ENCODE data around the gene ZNF593OS.

ZNF593OS gene

DNA sequence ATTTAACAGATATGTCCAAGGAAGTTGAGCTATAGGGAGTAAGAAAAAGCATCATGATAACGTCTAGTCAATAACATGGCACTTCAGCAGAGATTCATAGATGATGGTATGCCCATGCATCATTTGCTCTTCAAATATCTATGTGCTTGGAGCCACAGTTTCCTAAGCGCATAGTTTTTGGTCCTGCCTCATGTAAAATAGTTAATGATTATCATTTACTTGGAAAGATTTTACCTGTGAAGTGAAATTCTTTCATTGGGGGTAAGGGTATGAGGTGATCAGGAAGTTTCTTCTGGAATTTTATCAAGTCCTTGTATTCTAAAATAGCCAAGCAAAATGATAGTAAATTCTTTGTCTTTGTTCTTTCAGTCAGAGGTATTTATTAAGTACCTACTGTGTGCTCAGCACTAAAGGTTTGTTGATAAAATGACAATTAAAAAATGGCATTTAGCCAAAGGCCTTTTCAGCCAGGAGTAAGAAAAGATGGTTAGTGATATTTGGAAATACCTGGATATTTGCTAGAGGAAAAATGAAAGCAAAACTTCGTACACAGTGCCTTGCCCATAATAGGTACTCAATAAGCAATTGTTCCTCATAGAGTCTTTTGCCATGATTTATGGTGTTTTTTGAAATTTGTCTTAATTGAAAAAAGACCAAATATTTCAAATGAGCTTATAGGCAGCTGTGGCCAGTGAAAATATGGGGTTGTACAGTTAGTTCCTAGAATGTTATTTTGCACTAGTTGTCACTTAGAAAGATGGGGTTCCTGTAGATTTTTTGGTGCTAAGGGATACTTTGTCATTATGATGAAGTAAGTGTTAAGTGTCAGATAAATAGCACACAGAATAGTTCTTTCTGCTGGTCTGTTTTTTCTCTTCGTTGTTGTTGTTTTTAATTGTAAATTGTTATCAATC is 47.0 kb downstream of the ZNF593OS start:
- peaks cover 25% of the 10 kb centered on the region for H3K36me3 ChIP-seq (ENCODE audit: insufficient read depth, low read length)
- H3K4me3 ChIP-seq (ENCODE audit: low read depth, low read length, poor library complexity, severe bottlenecking) = no peak overlapping the region
- H3K9me2 ChIP-seq (ENCODE audit: low read depth, low read length) = no peaks in the 10 kb centered on the region
- no peaks in the 10 kb centered on the region for H3K27me3 ChIP-seq (ENCODE audit: insufficient read depth, low read length)
- H3K79me2 ChIP-seq (ENCODE audit: insufficient read depth, low read length) = no peaks in the 10 kb centered on the region
- no peak overlapping the region for H3K4me2 ChIP-seq (ENCODE audit: low read length)
- H3K9ac ChIP-seq (ENCODE audit: low read length) = no peak overlapping the region
- no peak for TF ChIP-seq EZH2 (IDR thresholded peaks at IDR 0.05; ENCODE audit: borderline replicate concordance, low read length)
- TF ChIP-seq, protein P1, sequence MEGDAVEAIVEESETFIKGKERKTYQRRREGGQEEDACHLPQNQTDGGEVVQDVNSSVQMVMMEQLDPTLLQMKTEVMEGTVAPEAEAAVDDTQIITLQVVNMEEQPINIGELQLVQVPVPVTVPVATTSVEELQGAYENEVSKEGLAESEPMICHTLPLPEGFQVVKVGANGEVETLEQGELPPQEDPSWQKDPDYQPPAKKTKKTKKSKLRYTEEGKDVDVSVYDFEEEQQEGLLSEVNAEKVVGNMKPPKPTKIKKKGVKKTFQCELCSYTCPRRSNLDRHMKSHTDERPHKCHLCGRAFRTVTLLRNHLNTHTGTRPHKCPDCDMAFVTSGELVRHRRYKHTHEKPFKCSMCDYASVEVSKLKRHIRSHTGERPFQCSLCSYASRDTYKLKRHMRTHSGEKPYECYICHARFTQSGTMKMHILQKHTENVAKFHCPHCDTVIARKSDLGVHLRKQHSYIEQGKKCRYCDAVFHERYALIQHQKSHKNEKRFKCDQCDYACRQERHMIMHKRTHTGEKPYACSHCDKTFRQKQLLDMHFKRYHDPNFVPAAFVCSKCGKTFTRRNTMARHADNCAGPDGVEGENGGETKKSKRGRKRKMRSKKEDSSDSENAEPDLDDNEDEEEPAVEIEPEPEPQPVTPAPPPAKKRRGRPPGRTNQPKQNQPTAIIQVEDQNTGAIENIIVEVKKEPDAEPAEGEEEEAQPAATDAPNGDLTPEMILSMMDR (IDR thresholded peaks at IDR 0.05; ENCODE audit: low read length) = no peak
- H3K4me1 ChIP-seq (ENCODE audit: insufficient read depth, low read length, severe bottlenecking) = peaks cover 32% of the 10 kb centered on the region
- H4K20me1 ChIP-seq (ENCODE audit: insufficient read depth, low read length) = no peaks in the 10 kb centered on the region
- H3F3A ChIP-seq (ENCODE audit: insufficient read depth, low read length) = no peaks in the 10 kb centered on the region
- no peaks in the 10 kb centered on the region for H3K9me3 ChIP-seq (ENCODE audit: low read length)
- H2AFZ ChIP-seq (ENCODE audit: low read length) = no peak overlapping the region
- H3K27ac ChIP-seq (ENCODE audit: low read depth, low read length, poor library complexity, severe bottlenecking) = no peak overlapping the region

DNA sequence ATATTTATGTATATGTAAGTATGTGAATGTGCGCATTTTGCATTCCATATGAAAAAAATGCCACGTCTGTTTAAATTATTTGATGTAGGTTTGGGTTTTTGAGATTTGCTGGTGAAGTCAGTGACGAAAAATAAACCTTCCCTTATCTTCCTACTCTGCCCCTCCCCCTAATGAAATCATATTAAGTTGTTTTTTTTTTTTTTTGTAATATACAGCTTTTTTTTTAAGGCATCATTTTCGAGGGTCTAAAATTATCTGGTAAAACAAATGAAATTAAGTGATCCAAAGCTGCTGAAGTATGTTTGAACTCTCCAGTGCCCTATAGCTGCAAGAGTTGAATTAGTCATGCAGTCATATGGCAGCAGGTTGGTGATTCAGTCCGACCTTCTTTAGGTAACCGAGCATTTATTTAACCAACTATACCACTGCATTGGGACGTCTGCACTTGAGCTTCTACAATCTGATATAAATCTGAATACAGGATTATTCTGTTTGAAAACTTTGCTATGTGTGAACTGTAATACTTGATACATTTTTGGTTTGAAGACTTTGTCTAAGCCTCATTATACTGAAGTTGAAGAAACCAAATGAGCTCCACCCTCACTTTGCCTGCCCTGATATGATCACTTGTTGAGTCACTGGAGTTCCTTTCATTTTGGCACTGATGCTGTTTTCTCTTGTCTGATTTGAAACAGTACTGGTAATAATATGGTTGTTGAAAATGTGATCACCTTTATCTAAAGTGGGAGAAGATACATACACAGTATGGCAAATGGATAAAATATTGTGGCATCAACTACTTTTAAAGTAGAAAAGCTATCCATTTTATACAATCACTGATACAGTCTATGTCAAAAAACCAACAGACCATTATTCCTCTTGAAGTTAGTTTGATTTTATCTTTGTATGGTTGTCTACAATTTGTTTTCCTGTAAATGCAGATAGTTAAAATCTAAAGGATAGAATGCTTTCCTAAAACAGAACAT is 48.4 kb downstream of the ZNF593OS start:
- Histone ChIP-seq H3K9me3 (ENCODE audit: low read length) (no peaks in the 10 kb centered on the region), H3K4me2 (ENCODE audit: low read length) (no peak overlapping the region), H3K4me3 (ENCODE audit: low read depth, low read length, poor library complexity, severe bottlenecking) (no peak overlapping the region), H4K20me1 (ENCODE audit: insufficient read depth, low read length) (no peaks in the 10 kb centered on the region), H2AFZ (ENCODE audit: low read length) (no peak overlapping the region), H3F3A (ENCODE audit: insufficient read depth, low read length) (no peaks in the 10 kb centered on the region), H3K27ac (ENCODE audit: low read depth, low read length, poor library complexity, severe bottlenecking) (no peak overlapping the region), H3K4me1 (ENCODE audit: insufficient read depth, low read length, severe bottlenecking) (peaks cover 34% of the 10 kb centered on the region), H3K9me2 (ENCODE audit: low read depth, low read length) (no peaks in the 10 kb centered on the region), H3K79me2 (ENCODE audit: insufficient read depth, low read length) (no peaks in the 10 kb centered on the region), H3K36me3 (ENCODE audit: insufficient read depth, low read length) (peaks cover 35% of the 10 kb centered on the region), H3K9ac (ENCODE audit: low read length) (no peak overlapping the region), H3K27me3 (ENCODE audit: insufficient read depth, low read length) (no peaks in the 10 kb centered on the region)
- TF ChIP-seq EZH2 (IDR thresholded peaks at IDR 0.05; ENCODE audit: borderline replicate concordance, low read length) = no peak
- TF ChIP-seq, protein P1 (IDR thresholded peaks at IDR 0.05; ENCODE audit: low read length) = no peak

DNA sequence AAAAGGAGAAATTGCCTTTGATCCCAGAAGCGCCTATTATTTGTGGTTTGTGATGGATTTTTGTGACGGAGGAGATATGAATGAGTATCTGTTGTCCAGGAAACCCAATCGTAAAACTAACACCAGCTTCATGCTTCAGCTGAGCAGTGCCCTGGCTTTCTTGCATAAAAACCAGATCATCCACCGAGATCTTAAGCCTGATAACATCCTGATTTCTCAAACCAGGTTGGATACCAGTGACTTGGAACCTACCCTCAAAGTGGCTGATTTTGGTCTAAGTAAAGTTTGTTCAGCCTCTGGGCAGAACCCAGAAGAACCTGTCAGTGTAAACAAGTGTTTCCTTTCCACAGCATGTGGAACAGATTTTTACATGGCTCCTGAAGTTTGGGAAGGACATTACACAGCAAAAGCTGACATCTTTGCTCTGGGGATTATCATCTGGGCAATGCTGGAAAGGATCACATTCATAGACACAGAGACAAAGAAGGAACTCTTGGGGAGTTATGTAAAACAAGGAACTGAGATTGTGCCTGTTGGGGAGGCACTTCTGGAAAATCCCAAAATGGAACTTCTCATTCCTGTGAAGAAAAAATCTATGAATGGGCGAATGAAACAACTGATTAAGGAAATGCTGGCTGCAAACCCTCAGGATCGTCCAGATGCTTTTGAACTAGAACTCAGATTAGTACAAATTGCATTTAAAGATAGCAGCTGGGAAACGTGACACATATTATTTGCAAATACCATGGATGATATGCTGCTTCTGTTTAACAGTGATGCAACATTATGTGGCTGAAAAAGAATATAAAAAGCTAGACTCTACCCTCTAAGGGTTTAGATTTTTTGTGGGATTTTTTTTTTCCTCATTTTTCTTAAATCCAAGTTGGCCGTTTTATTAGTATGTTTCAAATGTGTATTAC is 49.5 kb downstream of the ZNF593OS start:
- no peak overlapping the region for H3K9ac ChIP-seq (ENCODE audit: low read length)
- H3K27me3 ChIP-seq (ENCODE audit: insufficient read depth, low read length) = no peaks in the 10 kb centered on the region
- H3K4me2 ChIP-seq (ENCODE audit: low read length) = no peak overlapping the region
- H3K9me3 ChIP-seq (ENCODE audit: low read length) = no peaks in the 10 kb centered on the region
- H2AFZ ChIP-seq (ENCODE audit: low read length) = no peak overlapping the region
- H3K36me3 ChIP-seq (ENCODE audit: insufficient read depth, low read length) = peaks cover 46% of the 10 kb centered on the region
- H4K20me1 ChIP-seq (ENCODE audit: insufficient read depth, low read length) = no peaks in the 10 kb centered on the region
- H3K79me2 ChIP-seq (ENCODE audit: insufficient read depth, low read length) = no peaks in the 10 kb centered on the region
- no peak overlapping the region for H3K4me3 ChIP-seq (ENCODE audit: low read depth, low read length, poor library complexity, severe bottlenecking)
- H3K4me1 ChIP-seq (ENCODE audit: insufficient read depth, low read length, severe bottlenecking) = peaks cover 34% of the 10 kb centered on the region
- TF ChIP-seq, protein P1 (IDR thresholded peaks at IDR 0.05; ENCODE audit: low read length) = no peak
- no peak for TF ChIP-seq EZH2 (IDR thresholded peaks at IDR 0.05; ENCODE audit: borderline replicate concordance, low read length)
- no peaks in the 10 kb centered on the region for H3F3A ChIP-seq (ENCODE audit: insufficient read depth, low read length)
- H3K27ac ChIP-seq (ENCODE audit: low read depth, low read length, poor library complexity, severe bottlenecking) = no peak overlapping the region
- no peaks in the 10 kb centered on the region for H3K9me2 ChIP-seq (ENCODE audit: low read depth, low read length)
